NCI-H2171 (cell line): ENCODE data around the gene KLHDC1.
A peak's percentile ranks its signal among the peaks of the same experiment; 100 is the strongest.
"Not testable (repeated sequence)": the region's sequence is repeated elsewhere in the genome, so short reads cannot be mapped to it uniquely, and the experiment has no call there.

Experiments used
- DNase-seq: peaks from one replicate; lab custom pipeline; 2025; lab: John Stamatoyannopoulos, UW

KLHDC1 gene, protein sequence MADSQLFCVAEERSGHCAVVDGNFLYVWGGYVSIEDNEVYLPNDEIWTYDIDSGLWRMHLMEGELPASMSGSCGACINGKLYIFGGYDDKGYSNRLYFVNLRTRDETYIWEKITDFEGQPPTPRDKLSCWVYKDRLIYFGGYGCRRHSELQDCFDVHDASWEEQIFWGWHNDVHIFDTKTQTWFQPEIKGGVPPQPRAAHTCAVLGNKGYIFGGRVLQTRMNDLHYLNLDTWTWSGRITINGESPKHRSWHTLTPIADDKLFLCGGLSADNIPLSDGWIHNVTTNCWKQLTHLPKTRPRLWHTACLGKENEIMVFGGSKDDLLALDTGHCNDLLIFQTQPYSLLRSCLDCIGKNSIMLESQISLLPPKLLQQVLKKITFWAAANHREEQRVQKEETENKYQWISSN

DNA sequence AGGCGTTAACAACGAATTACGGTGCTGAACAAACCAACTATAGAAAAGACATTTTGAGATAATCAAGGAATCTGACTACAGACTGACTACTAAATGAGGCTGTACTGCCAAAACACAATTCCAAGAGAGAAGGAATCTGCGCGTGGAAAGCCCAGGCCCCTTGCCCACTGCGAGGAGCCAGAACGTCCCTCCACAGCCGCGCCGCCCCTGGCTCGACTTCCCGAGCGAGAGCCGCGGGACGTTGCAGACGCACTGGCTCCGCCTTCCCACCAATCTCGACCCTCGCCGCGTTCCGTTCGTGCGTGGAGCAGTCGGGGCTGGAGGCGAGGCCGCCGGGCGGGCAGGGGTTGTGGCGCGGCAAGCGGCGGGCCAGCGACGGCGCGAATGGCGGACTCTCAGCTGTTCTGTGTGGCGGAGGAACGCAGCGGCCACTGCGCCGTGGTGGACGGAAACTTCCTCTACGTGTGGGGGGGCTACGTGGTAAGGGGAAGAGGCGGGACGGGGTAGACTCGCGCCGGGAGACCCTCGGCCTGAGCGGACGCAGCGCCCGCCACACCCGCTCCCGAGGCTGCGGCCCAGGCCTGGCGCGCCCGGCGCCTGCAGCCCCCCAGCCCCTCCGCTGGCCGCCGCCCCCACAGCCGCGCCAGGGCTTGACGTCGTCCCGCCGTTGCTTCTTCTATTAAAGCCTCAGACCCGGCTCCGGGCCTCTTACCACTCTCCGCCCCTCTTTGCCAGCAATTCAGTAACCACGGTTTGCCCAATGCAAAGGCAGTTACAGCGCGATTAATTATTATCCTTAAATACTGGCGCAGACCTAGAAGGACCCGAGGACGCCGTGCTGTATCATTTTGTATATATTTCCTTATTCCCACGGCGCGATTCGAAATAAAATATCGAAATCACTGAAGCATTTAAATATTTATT, at the start of gene KLHDC1:
KLHDC1 (plus strand) TSS at position 310 of the 924 bp plus-strand sequence; CDS start at position 385, 75 bp downstream.
- DNase-seq, result peak; percentile 53

DNA sequence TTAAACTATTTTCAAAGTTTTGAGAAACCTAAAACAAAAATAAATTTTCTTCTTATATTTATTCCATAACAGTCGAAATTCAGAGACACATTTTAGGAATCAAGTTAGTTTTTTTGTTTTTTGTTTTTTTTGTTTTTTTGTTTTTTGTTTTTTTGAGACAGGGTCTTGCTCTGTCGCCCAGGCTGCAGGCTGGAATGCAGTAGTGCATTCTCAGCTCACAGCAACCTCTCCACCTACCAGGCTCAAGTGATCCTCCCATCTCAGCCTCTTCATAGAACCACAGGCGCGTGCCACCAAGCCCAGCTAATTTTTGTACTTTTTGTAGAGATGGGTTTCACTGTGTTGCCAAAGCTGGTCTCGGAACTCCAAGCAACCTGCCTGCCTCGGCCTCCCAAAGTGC, 39.4 kb upstream of the KLHDC1 start:
- DNase-seq, result no peak

GRCh38 chr14:49654511-49654910, 38.4 kb upstream of the KLHDC1 start:
- DNase-seq, result no peak

DNA sequence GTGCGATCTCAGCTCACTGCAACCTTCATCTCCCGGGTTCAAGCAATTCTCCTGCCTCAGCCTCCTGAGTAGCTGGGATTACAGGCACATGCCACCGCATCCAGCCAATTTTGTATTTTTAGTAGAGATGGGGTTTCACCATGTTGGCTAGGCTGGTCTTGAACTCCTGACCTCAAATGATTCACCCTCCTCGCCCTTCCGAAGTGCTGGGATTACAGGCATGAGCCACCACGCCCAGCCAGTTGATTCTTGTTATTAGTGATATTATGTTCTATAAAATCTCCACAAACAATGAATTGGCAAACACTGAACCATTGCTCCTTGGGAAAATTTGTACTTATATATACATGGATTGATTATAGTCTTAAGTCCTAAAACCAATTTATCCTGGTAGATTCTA, 35.4 kb upstream of the KLHDC1 start:
- not testable (repeated sequence) for DNase-seq

GRCh38 chr14:49659526-49660455, 33.1 kb upstream of the KLHDC1 start:
- no peak for DNase-seq

DNA sequence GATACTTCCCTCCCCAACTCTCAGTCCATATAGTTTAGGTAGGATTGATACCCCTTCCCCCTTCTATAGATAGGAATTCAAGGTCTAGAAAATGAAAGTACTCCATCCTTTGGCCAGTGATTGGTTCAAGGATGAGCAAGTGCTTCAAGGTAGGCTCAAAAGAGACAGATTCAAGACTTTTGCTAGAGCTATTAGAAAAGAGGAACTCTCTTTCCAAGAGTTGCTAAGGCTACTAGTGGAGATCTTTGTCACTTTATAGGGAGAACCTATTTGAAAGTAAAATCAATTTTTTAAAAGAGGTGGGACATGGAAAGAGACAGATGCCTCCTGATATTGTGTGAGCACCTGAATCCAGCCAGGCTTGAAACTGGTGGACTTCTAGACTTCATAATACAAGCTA, 22.4 kb upstream of the KLHDC1 start:
- DNase-seq, result no peak

DNA sequence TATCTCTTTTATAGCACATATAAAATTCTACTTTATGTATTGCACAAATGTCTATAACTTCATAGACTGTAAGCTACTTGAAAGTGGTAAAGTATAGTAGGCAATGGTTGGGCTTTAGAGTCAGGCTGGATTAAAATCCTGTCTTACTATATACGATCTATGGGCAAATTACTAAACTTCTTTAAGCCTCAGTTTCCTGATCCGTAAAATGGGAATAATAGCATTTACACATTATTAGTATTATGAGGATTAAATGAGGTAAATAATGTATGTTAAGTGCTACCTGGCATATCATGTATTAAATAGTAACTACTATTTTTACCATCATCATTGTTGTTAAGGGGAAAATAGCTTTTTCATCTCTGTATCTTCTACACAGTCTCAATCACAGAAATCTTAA, 19.3 kb upstream of the KLHDC1 start:
- DNase-seq, result no peak

DNA sequence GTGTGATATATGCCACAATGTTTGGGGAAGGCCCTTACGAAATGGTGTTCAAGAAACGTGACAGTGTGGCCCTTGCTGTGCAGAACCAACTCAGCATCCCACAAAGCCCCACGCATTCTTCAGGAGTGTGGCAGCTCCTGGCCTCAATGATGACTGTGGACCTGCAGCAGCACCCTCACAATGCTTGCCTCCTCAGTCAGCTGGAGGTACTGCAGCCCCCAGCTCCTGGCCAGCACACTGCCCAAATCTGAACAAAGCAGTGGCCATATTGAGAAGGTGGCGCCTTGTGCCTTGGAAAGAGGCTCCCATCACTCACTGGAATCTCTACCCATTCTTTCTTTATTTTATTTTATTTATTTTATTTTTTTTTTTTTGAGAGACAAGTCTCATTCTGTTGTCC, 15.3 kb upstream of the KLHDC1 start:
- DNase-seq, result no peak

- DNase-seq, result no peak
Measured at GRCh38 chr14:49679271-49679670, 13.6 kb upstream of the KLHDC1 start.

DNA sequence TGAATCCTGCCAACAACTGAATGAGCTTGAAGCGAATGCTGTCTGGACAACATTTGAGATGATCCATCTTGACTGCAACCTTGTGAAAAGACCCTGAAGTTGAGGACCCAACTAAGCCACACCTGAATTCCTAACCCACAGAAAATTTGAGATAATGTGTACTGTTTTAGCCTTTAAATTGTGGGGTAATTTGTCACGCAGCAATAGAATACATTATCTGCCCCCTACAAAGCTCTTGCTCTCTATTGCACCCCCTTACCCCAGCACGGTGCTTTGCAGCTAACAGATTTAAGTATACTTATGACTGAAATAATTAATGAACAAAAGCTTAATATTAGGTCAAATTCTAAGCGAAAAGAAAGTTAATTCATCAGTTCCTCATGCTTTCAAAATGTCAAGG, 6.5 kb upstream of the KLHDC1 start:
- DNase-seq, result no peak

- DNase-seq, result peak; percentile 78
Measured at GRCh38 chr14:49687942-49688700, 4.8 kb upstream of the KLHDC1 start, which contains the start of gene POLE2. TSS of gene POLE2 (minus strand) at chr14:49688214. CDS start at chr14:49688203, 11 bp downstream.

DNA sequence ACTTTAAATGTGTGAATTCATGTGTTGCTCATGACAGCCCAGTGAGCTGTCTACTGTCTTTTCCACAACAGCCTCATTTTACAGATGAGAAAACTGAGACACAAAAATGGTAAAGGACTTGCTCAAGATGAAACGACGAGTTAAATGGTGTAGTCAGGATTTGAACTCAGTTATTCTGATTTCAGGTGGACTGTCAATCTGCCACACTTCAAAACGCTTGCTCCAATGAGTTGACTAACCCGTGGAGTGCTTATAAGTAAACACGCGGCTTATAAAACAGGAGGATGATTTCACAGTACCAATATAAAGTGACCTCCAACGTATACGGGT, 4.3 kb upstream of the KLHDC1 start:
- DNase-seq, result no peak

DNA sequence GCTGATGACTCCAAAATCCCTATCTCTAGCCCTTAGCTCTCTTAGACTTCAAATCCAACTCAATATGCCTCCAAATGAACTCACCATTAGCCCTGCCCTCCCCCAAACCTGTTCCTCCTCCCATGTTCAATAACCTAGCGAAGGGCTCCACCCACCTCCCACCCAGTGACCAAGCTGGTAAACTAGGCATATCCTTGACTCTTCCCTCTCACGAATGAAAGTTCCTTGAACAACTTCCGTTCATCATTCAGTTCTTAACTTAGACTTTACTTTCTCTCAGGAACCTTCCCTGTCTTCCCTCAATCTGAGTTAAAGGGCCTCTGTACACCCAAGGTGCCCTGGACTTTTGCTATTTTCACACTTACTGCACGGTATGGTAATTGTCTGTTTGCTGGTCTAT, 1.9 kb upstream of the KLHDC1 start:
- DNase-seq, result no peak

DNA sequence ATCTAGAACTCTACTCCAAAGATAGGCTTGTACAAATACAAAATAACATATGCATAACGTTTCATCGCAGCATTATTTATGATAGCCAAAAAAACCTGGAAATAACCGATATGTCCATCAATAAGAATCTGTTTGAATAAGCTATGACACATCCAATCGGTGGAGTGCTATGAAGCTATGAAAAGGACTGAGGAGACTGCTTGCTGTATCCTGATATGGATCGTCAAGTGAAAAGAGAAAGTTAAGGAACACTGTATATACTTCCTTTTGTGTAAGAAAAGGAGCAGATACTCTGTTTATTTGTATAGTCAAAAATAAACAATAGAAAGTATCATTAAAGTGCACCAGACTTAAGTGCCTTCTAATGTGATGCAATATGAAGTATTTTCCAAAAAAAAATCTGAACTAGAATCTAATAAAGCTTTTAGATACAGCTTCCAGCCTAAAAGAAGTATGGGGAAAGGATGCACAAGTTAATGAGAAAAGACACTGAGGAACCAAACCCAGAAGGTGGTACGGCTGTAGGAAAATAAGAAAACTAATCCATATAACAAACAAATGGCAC, 645 bp upstream of the KLHDC1 start:
- DNase-seq, result no peak

DNA sequence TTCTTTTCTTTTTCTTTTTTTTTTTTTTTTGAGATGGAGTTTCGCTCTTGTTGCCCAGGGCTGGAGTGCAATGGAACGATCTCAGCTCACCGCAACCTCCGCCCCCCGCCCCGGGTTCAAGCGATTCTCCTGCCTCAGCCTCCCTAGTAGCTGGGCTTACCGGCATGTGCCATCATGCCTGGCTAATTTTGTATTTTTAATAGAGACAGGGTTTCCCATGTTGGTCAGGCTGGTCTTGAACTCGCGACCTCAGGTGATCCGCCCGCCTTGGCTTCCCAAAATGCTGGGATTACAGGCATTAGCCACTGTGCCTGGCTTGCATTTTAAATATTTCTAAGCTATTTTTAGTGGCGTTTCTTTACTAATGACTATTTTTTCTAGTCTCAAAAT, 810 bp downstream of the KLHDC1 start:
- DNase-seq, result not testable (repeated sequence)

GRCh38 chr14:49702725-49703124, 9.8 kb downstream of the KLHDC1 start:
- DNase-seq, result no peak

DNA sequence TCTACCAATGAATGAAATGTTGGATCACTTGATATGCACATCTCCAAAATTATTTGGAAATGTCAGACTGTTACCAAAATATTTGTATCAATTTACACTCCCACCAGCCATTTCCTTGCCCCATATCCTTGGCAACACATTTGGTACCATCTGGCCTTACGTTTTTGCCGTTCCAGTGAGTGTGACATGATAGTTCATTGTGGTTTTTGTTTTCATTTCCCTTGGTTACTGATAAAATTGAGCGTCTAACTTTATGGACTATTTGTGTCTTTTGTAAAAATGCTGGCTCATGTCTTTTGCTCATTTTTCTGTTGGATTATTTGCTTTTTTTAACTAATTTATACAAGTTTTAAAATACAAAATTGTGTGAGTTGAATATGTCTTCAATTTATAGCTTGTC, 11.0 kb downstream of the KLHDC1 start:
- DNase-seq, result peak; percentile 87

DNA sequence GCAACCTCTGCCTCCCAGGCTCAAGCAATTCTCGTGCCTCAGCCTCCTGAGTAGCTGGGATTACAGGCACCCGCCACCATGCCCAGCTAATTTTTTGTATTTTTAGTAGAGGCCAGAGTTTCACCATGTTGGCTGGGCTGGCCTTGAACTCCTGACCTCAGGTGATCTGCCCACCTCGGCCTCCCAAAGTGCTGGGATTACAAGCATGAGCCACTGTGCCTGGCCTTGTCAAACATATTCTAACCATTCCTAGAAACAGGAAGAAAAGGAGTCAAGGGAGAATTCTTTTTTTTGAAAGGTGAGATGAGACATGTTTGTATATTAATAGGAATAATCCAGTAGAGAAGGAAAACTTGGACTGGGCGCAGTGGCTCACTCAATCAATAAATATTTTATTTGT, 11.6 kb downstream of the KLHDC1 start:
- DNase-seq, result not testable (repeated sequence)

GRCh38 chr14:49710993-49711392, 18.1 kb downstream of the KLHDC1 start:
- DNase-seq, result not testable (repeated sequence)

DNA sequence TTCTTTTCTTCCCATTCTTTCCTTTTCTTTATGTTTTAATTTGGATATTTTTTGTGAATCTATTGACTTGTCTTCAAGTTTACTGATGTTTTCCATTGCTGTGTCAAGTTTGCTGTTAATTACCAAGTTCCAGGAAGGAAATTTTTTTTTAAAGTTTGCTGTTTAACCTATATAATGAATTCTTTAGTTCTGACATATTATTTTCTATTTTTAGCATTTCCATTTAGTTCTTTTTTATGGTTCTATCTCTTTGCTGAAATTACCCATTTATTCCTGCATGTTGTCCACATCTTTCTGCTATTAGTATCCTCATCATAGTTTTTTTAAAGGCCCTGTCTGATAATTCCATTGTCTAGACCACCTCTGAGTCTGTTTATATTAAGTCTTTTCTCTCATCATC, 27.8 kb downstream of the KLHDC1 start:
- DNase-seq, result no peak
